HEK293 (cell line): ENCODE data around the gene TRAF5.

ENCODE experiments used
- CTCF ChIA-PET: fragments of 350-600 bp; formaldehyde crosslinking; extraction: SDS; loops from one replicate; lab custom pipeline; 2021; ENCODE audit warnings: antibody characterized with exemption; lab: Yijun Ruan, JAX
- POLR2A ChIA-PET: fragments of 300-600 bp; formaldehyde crosslinking; extraction: SDS; loops from one replicate; lab custom pipeline; 2020; ENCODE audit warnings: antibody characterized with exemption, inconsistent platforms; lab: Yijun Ruan, JAX
- H3K27ac ChIP-seq: fragments of 200-500 bp; sonication (Bioruptor generic); 2 replicates; pipeline ENCODE4 v1.5.1; 2014; ENCODE audit warnings: low read depth, low read length, control low read depth, inconsistent platforms; ENCODE audit errors: extremely low read depth
- H3K36me3 ChIP-seq, 2 experiments: fragments of 200-500 bp in 1 of 2; sonication (Bioruptor generic) in 1 of 2; 1 replicate in 1 of 2; 2 replicates in 1 of 2; pipeline ENCODE4 v1.5.1; 2014 to 2017; ENCODE audit warnings: inconsistent platforms in 2 of 2, low read length in 2 of 2; ENCODE audit not compliant: control insufficient read depth in 2 of 2, insufficient read depth in 1 of 2
- H3K4me1 ChIP-seq: fragments of 200-500 bp; sonication (Bioruptor generic); 2 replicates; pipeline ENCODE4 v1.5.1; 2014; ENCODE audit warnings: mild to moderate bottlenecking, low read length, inconsistent platforms; ENCODE audit not compliant: control insufficient read depth, insufficient read depth
- H3K4me3 ChIP-seq: 2 replicates; pipeline ENCODE4 v1.5.1; 2011; ENCODE audit warnings: low read depth, mild to moderate bottlenecking, control low read depth, low read length, moderate library complexity
- H3K9me3 ChIP-seq: fragments of 200-500 bp; sonication (Bioruptor generic); 2 replicates; pipeline ENCODE4 v1.5.1; 2014; ENCODE audit warnings: low read depth, low read length, inconsistent platforms; ENCODE audit not compliant: control insufficient read depth, insufficient read depth
- BCL6B ChIP-seq: fragments of 450-650 bp; formaldehyde crosslinking; IDR thresholded peaks from 2 replicates; pipeline ENCODE4 v1.5.1; 2017; ENCODE audit warnings: missing biosample characterization, missing genetic modification characterization
- KLF10 ChIP-seq: fragments of 450-650 bp; IDR thresholded peaks from 2 replicates; pipeline ENCODE4 v1.5.1; 2018; ENCODE audit warnings: missing biosample characterization, mild to moderate bottlenecking, missing genetic modification characterization
- KLF9 ChIP-seq: fragments of 450-650 bp; formaldehyde crosslinking; IDR thresholded peaks from 2 replicates; pipeline ENCODE4 v1.5.1; 2016; ENCODE audit warnings: missing biosample characterization, missing genetic modification characterization, low read depth
- MEIS1 ChIP-seq: sonication (generic); formaldehyde crosslinking; IDR thresholded peaks from 2 replicates; pipeline ENCODE4 v1.8.1; 2022; ENCODE audit warnings: missing genetic modification reagents, mild to moderate bottlenecking, borderline replicate concordance
- REST ChIP-seq: fragments of 450-650 bp; formaldehyde crosslinking; IDR thresholded peaks from 2 replicates; pipeline ENCODE4 v1.5.1; 2016; ENCODE audit warnings: missing biosample characterization, missing genetic modification characterization
- YY1 ChIP-seq: fragments of 450-650 bp; formaldehyde crosslinking; IDR thresholded peaks from 2 replicates; pipeline ENCODE4 v1.5.1; 2018; ENCODE audit warnings: missing biosample characterization, missing genetic modification characterization
- ZNF121 ChIP-seq: fragments of 450-650 bp; formaldehyde crosslinking; IDR thresholded peaks from 2 replicates; pipeline ENCODE4 v1.5.1; 2016; ENCODE audit warnings: missing biosample characterization, missing genetic modification characterization
- ZNF324 ChIP-seq: fragments of 450-650 bp; formaldehyde crosslinking; IDR thresholded peaks from 2 replicates; pipeline ENCODE4 v1.5.1; 2016; ENCODE audit warnings: missing biosample characterization, missing genetic modification characterization
- ZNF335 ChIP-seq: fragments of 450-650 bp; formaldehyde crosslinking; conservative IDR thresholded peaks from 2 replicates; pipeline ENCODE4 v1.5.1; 2016; ENCODE audit warnings: missing biosample characterization, missing genetic modification characterization
- ZNF391 ChIP-seq: fragments of 450-650 bp; formaldehyde crosslinking; IDR thresholded peaks from 2 replicates; pipeline ENCODE4 v1.5.1; 2016; ENCODE audit warnings: low read depth, missing biosample characterization, missing genetic modification characterization, borderline replicate concordance
- ZNF449 ChIP-seq: fragments of 450-650 bp; formaldehyde crosslinking; IDR thresholded peaks from 2 replicates; pipeline ENCODE4 v1.5.1; 2017; ENCODE audit warnings: missing biosample characterization, mild to moderate bottlenecking, missing genetic modification characterization, moderate library complexity
- ZNF560 ChIP-seq: fragments of 450-650 bp; formaldehyde crosslinking; IDR thresholded peaks from 2 replicates; pipeline ENCODE4 v1.5.1; 2017; ENCODE audit warnings: missing biosample characterization, missing genetic modification characterization, borderline replicate concordance
- ZNF585B ChIP-seq: fragments of 450-650 bp; formaldehyde crosslinking; IDR thresholded peaks from 2 replicates; pipeline ENCODE4 v1.5.1; 2016; ENCODE audit warnings: missing biosample characterization, missing genetic modification characterization
- ZNF664 ChIP-seq: fragments of 450-650 bp; formaldehyde crosslinking; IDR thresholded peaks from 2 replicates; pipeline ENCODE4 v1.5.1; 2016; ENCODE audit warnings: missing biosample characterization, missing genetic modification characterization
- ZNF791 ChIP-seq: fragments of 450-650 bp; formaldehyde crosslinking; IDR thresholded peaks from 2 replicates; pipeline ENCODE4 v1.5.1; 2016; ENCODE audit warnings: missing biosample characterization, missing genetic modification characterization
- TF ChIP-seq, protein P1 (sequence below): fragments of 450-650 bp; formaldehyde crosslinking; IDR thresholded peaks from 2 replicates; pipeline ENCODE4 v1.5.1; 2016; ENCODE audit warnings: missing biosample characterization, missing genetic modification characterization, borderline replicate concordance

Gene TRAF5

DNA sequence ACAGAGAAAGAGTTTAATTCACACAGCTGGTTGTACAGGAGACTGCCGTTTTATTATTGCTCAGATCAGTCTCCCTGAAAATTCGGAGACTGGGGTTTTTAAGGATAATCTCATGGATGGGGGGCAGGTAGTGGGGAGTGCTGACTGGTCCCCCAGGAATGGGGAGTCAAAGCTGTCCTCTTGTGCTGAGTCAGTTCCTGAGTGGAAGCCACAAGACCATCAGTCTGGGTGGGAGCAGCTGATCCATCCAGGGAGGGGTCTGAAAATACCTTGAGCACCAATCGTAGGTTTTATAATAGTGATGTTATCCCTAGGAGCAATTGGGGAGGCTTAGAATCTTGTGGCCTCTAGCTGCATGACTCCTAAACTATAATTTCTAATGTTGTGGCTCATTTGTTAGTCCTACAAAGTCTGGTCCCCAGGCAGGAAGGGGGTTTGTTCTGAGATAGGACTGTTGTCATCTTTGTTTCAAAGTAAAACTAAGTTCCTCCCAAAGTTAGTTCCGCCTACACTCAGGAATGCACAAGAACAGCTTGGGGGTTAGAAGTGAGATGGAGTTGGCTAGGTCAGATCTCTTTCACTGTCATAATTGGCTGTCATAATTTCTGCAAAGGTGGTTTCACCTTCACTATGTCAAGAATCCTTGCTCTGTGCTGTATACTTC is 50.3 kb downstream of the TRAF5 start:
- H3K4me3 ChIP-seq: no peak overlapping the region
- POLR2A ChIA-PET: no interaction called here

More for the DNA sequence above, 50.3 kb downstream of the TRAF5 start:
- TF ChIP-seq KLF10 (tag by site-specific recombination) (no peak), ZNF560 (tag by site-specific recombination) (no peak), ZNF391 (tag by site-specific recombination) (no peak), YY1 (no peak), ZNF791 (no peak), ZNF335 (tag by site-specific recombination) (no peak), BCL6B (tag by site-specific recombination) (no peak), MEIS1 (CRISPR knock-in tag) (no peak), ZNF449 (tag by site-specific recombination) (no peak), ZNF121 (tag by site-specific recombination) (no peak), KLF9 (tag by site-specific recombination) (no peak), REST (tag by site-specific recombination) (no peak), ZNF324 (tag by site-specific recombination) (no peak), ZNF585B (no peak), ZNF664 (tag by site-specific recombination) (no peak)
- TF ChIP-seq, protein P1, sequence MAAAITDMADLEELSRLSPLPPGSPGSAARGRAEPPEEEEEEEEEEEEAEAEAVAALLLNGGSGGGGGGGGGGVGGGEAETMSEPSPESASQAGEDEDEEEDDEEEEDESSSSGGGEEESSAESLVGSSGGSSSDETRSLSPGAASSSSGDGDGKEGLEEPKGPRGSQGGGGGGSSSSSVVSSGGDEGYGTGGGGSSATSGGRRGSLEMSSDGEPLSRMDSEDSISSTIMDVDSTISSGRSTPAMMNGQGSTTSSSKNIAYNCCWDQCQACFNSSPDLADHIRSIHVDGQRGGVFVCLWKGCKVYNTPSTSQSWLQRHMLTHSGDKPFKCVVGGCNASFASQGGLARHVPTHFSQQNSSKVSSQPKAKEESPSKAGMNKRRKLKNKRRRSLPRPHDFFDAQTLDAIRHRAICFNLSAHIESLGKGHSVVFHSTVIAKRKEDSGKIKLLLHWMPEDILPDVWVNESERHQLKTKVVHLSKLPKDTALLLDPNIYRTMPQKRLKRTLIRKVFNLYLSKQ (tag by site-specific recombination): no peak
- Histone ChIP-seq H3K36me3 (peaks cover 0 to 21% of the 10 kb centered on the region in 2 experiments; a peak in 1 of 3 replicates), H3K27ac (no peak overlapping the region), H3K9me3 (no peaks in the 10 kb centered on the region), H3K4me1 (no peaks in the 10 kb centered on the region)
- CTCF ChIA-PET: no interaction called here
